ENCODE results near the gene TRIM28. TPM values are rescaled to one million over a fixed set of nuclear protein-coding genes. Genes with fewer than 3 reads are reported as not detected.

TRIM28 gene
- total RNA-seq, 1 donor from 2014 or later, result 251 TPM

- DNase-seq, result no peak
Observed at GRCh38 chr19:58579473-58580142, 35.7 kb downstream of the TRIM28 start.

- DNase-seq, result peak; percentile 90
Observed at GRCh38 chr19:58581227-58582141, 37.6 kb downstream of the TRIM28 start.

- DNase-seq, result no peak
Observed at GRCh38 chr19:58582985-58583384, 39.1 kb downstream of the TRIM28 start.

GRCh38 chr19:58584498-58585441 is 40.9 kb downstream of the TRIM28 start:
- DNase-seq, result no peak

- no peak for DNase-seq
Observed at GRCh38 chr19:58585442-58586132, 41.7 kb downstream of the TRIM28 start.

GRCh38 chr19:58586133-58586765 is 42.4 kb downstream of the TRIM28 start:
- no peak for DNase-seq

Small RNA genes lying within 50 kb of the gene (small RNA-seq; reads per million reads assigned to genes)
- gene MIR6807 (ENCODE audit: low replicate concordance), result 0.11 reads per million
- not detected for gene RN7SL525P (ENCODE audit: low replicate concordance)

Other genes with a start within 250 kb of the TRIM28 start
- 37.8 TPM for gene ERVK3-1, start 238.7 kb upstream of the TRIM28 start, total RNA-seq
- gene ZSCAN22, start 217.1 kb upstream of the TRIM28 start, total RNA-seq, result 2.5 TPM
- 5.7 TPM for gene A1BG, start 190.6 kb upstream of the TRIM28 start, total RNA-seq
- gene ZNF497, start 181.3 kb upstream of the TRIM28 start, total RNA-seq, result 4.9 TPM
- gene ZNF837, start 163.0 kb upstream of the TRIM28 start, total RNA-seq, result 1.5 TPM
- 1,593 TPM for gene RPS5, start 156.8 kb upstream of the TRIM28 start, total RNA-seq
- gene RNF225, start 148.4 kb upstream of the TRIM28 start, total RNA-seq, result not detected
- gene ZNF584, start 135.4 kb upstream of the TRIM28 start, total RNA-seq, result 11.0 TPM
- 7.0 TPM for gene ZNF132, start 103.9 kb upstream of the TRIM28 start, total RNA-seq
- 5.9 TPM for gene ZNF324B, start 92.4 kb upstream of the TRIM28 start, total RNA-seq
- 16.5 TPM for gene ZNF324, start 77.0 kb upstream of the TRIM28 start, total RNA-seq
- 8.9 TPM for gene ZNF446, start 67.7 kb upstream of the TRIM28 start, total RNA-seq
- gene SLC27A5, start 32.1 kb upstream of the TRIM28 start, total RNA-seq, result 1.3 TPM
- gene ZBTB45, start 24.3 kb upstream of the TRIM28 start, total RNA-seq, result 3.7 TPM
- 49.4 TPM for gene CHMP2A, start 11.0 kb downstream of the TRIM28 start, total RNA-seq
- 37.5 TPM for gene UBE2M, start 14.5 kb downstream of the TRIM28 start, total RNA-seq
- gene MZF1, start 29.3 kb downstream of the TRIM28 start, total RNA-seq, result 21.6 TPM

Measured in tongue (tissue), 3 donors.